ENCODE data around the gene DEDD.

Gene DEDD

GRCh38 chr1:161132410-161133219, at the start of gene DEDD:
TSS of gene DEDD (minus strand) at chr1:161132667. CDS start at chr1:161124462, 8,205 bp downstream.
- in situ Hi-C loops (cut with MboI; ENCODE audit: low sequenced_read_pairs) = no loop called here

- in situ Hi-C loops (cut with MboI; ENCODE audit: low sequenced_read_pairs) = loop anchor here (25.0 kb wide), 1 partner anchor 555 kb away; the partner anchor contains the start of gene DUSP12
Observed at GRCh38 chr1:161182214-161182613, 49.7 kb upstream of the DEDD start.

- in situ Hi-C loops (cut with MboI; ENCODE audit: low sequenced_read_pairs) = loop anchor here (25.0 kb wide), 1 partner anchor 557 kb away; the partner anchor contains the start of gene DUSP12
Observed at GRCh38 chr1:161180639-161181038, 48.2 kb upstream of the DEDD start.

- in situ Hi-C loops (cut with MboI; ENCODE audit: low sequenced_read_pairs) = loop anchor here (25.0 kb wide), 1 partner anchor 558 kb away; the partner anchor contains the start of gene DUSP12
Observed at GRCh38 chr1:161179698-161180097, 47.2 kb upstream of the DEDD start.

GRCh38 chr1:161177936-161178244, 45.4 kb upstream of the DEDD start:
- in situ Hi-C loops (cut with MboI; ENCODE audit: low sequenced_read_pairs) = loop anchor here (25.0 kb wide), 1 partner anchor 559 kb away; the partner anchor contains the start of gene DUSP12

GRCh38 chr1:161177112-161177935, 44.9 kb upstream of the DEDD start, which contains the start of gene B4GALT3:
TSS of gene B4GALT3 (minus strand) at chr1:161177507. CDS start at chr1:161176060, 1,447 bp downstream.
- in situ Hi-C loops (cut with MboI; ENCODE audit: low sequenced_read_pairs) = loop anchor here (25.0 kb wide), 1 partner anchor 560 kb away; the partner anchor contains the start of gene DUSP12

GRCh38 chr1:161176468-161177111, 44.1 kb upstream of the DEDD start:
- in situ Hi-C loops (cut with MboI; ENCODE audit: low sequenced_read_pairs) = loop anchor here (25.0 kb wide), 1 partner anchor 561 kb away; the partner anchor contains the start of gene DUSP12

GRCh38 chr1:161175771-161176453, 43.4 kb upstream of the DEDD start:
- in situ Hi-C loops (cut with MboI; ENCODE audit: low sequenced_read_pairs) = loop anchor here (25.0 kb wide), 1 partner anchor 561 kb away; the partner anchor contains the start of gene DUSP12

GRCh38 chr1:161174911-161175310, 42.4 kb upstream of the DEDD start:
- in situ Hi-C loops (cut with MboI; ENCODE audit: low sequenced_read_pairs) = loop anchor here (25.0 kb wide), 1 partner anchor 562 kb away; the partner anchor contains the start of gene DUSP12

- in situ Hi-C loops (cut with MboI; ENCODE audit: low sequenced_read_pairs) = no loop called here
Observed at GRCh38 chr1:161173711-161174110, 41.2 kb upstream of the DEDD start.

- in situ Hi-C loops (cut with MboI; ENCODE audit: low sequenced_read_pairs) = no loop called here
Observed at GRCh38 chr1:161172776-161173376, 40.4 kb upstream of the DEDD start.

- in situ Hi-C loops (cut with MboI; ENCODE audit: low sequenced_read_pairs) = no loop called here
Observed at GRCh38 chr1:161172349-161172748, 39.9 kb upstream of the DEDD start.

- in situ Hi-C loops (cut with MboI; ENCODE audit: low sequenced_read_pairs) = no loop called here
Observed at GRCh38 chr1:161171696-161172095, 39.2 kb upstream of the DEDD start.

- in situ Hi-C loops (cut with MboI; ENCODE audit: low sequenced_read_pairs) = no loop called here
Observed at GRCh38 chr1:161171191-161171590, 38.7 kb upstream of the DEDD start.

- in situ Hi-C loops (cut with MboI; ENCODE audit: low sequenced_read_pairs) = no loop called here
Observed at GRCh38 chr1:161168906-161169305, 36.4 kb upstream of the DEDD start.

- in situ Hi-C loops (cut with MboI; ENCODE audit: low sequenced_read_pairs) = no loop called here
Observed at GRCh38 chr1:161166669-161167548, 34.4 kb upstream of the DEDD start.

GRCh38 chr1:161165742-161166668, 33.5 kb upstream of the DEDD start, which contains the start of gene PPOX:
TSS of gene PPOX (plus strand) at chr1:161166426. CDS start at chr1:161166848, 422 bp downstream.
- in situ Hi-C loops (cut with MboI; ENCODE audit: low sequenced_read_pairs) = no loop called here

Data from HL-60/S4 (cell line).